ENCODE data around the gene MAP3K12. TPM values are rescaled to one million over a fixed set of nuclear protein-coding genes. Genes with fewer than 3 reads are reported as not detected.

The MAP3K12 gene
- total RNA-seq, 4 donors from 2014 or later = 6.4 to 12.8 (median 9.4) TPM

GRCh38 chr12:53461591-53461990 is 37.7 kb downstream of the MAP3K12 start:
- 89 to 90% methylated on average over 8 of the region's 8 CpGs for WGBS, 2 donors
- intact Hi-C loops (cut with DNase I; ENCODE audit: low total_unique reads) = loop anchor here (10.0 kb wide), 1 partner anchor 53 kb away; no protein-coding TSS in a partner anchor

GRCh38 chr12:53461059-53461458 is 38.2 kb downstream of the MAP3K12 start:
- intact Hi-C loops (cut with DNase I; ENCODE audit: low total_unique reads) = loop anchor here (10.0 kb wide), 1 partner anchor 54 kb away; no protein-coding TSS in a partner anchor
- 78 to 87% methylated on average over 3 of the region's 3 CpGs for WGBS, 2 donors
- no peak overlapping the region for H3K4me3 ChIP-seq (ENCODE audit: low read depth, poor library complexity, severe bottlenecking)
- no peak for DNase-seq (ENCODE audit: low spot score in 2 of 2)
- TF ChIP-seq CTCF (IDR thresholded peaks at IDR 0.05) = no peak
- TF ChIP-seq POLR2A (IDR thresholded peaks at IDR 0.05) = no peak

More at GRCh38 chr12:53461591-53461990, 37.7 kb downstream of the MAP3K12 start:
- no peak overlapping the region for H3K4me3 ChIP-seq (ENCODE audit: low read depth, poor library complexity, severe bottlenecking)
- DNase-seq (ENCODE audit: low spot score in 2 of 2) = no peak
- TF ChIP-seq CTCF (IDR thresholded peaks at IDR 0.05) (no peak), POLR2A (IDR thresholded peaks at IDR 0.05) (no peak)

GRCh38 chr12:53459097-53459496 is 40.2 kb downstream of the MAP3K12 start:
- TF ChIP-seq POLR2A (IDR thresholded peaks at IDR 0.05) = no peak
- TF ChIP-seq CTCF (IDR thresholded peaks at IDR 0.05) = no peak
- no peak for DNase-seq (ENCODE audit: low spot score in 2 of 2)
- no peak overlapping the region for H3K4me3 ChIP-seq (ENCODE audit: low read depth, poor library complexity, severe bottlenecking)
- intact Hi-C loops (cut with DNase I; ENCODE audit: low total_unique reads) = no loop called here
- 73 to 77% methylated on average over 4 of the region's 4 CpGs for WGBS, 2 donors

GRCh38 chr12:53456654-53457366 is 42.4 kb downstream of the MAP3K12 start:
- TF ChIP-seq POLR2A (IDR thresholded peaks at IDR 0.05) = no peak
- TF ChIP-seq CTCF (IDR thresholded peaks at IDR 0.05) = no peak
- intact Hi-C loops (cut with DNase I; ENCODE audit: low total_unique reads) = no loop called here
- H3K4me3 ChIP-seq (ENCODE audit: low read depth, poor library complexity, severe bottlenecking) = no peak overlapping the region
- no peak for DNase-seq (ENCODE audit: low spot score in 2 of 2)
- 80 to 82% methylated on average over 6 of the region's 6 CpGs for WGBS, 2 donors

GRCh38 chr12:53454707-53455106 is 44.6 kb downstream of the MAP3K12 start:
- intact Hi-C loops (cut with DNase I; ENCODE audit: low total_unique reads) = no loop called here
- no peak for DNase-seq (ENCODE audit: low spot score in 2 of 2)
- no peak overlapping the region for H3K4me3 ChIP-seq (ENCODE audit: low read depth, poor library complexity, severe bottlenecking)
- WGBS, 2 donors = 58 to 64% methylated on average over 3 of the region's 3 CpGs
- TF ChIP-seq CTCF (IDR thresholded peaks at IDR 0.05) (no peak), POLR2A (IDR thresholded peaks at IDR 0.05) (no peak)
